Activated CD4-positive, alpha-beta T cell treated with anti-CD3 and anti-CD28 coated beads for 4 hours (primary cell): ENCODE data around the gene SMOC1.

Experiments
- DNase-seq, 2 donors: peaks; one replicate each; pipeline ENCODE4 v3.0.0-alpha.2; 2020

Gene SMOC1

DNA sequence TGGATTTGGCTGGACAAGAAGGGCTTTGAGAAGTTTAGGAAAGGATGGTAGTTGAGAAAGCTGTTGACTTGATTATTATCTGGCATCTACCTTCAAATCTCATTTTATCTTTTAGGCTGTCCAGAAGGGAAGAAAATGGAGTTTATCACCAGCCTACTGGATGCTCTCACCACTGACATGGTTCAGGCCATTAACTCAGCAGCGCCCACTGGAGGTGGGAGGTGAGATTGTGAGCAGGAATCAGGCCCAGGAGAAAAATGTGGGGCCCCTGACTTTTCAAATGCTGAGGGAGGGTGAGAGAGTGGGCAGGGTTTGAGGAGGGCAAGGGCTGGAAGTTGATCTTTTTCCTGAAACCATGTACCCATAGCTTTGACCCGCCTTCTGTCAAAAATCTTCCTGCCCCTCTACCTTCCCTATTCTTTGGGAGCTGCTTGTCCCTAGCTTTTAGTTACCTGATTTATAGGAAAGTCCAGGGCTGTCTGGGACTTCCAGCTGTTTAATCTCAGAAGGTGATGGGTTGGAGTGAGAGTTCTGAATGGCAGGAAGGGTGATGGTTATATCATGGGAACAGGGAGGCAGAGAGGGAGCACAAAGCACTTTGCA lies 134.2 kb downstream of the SMOC1 start:
- DNase-seq = no peak

DNA sequence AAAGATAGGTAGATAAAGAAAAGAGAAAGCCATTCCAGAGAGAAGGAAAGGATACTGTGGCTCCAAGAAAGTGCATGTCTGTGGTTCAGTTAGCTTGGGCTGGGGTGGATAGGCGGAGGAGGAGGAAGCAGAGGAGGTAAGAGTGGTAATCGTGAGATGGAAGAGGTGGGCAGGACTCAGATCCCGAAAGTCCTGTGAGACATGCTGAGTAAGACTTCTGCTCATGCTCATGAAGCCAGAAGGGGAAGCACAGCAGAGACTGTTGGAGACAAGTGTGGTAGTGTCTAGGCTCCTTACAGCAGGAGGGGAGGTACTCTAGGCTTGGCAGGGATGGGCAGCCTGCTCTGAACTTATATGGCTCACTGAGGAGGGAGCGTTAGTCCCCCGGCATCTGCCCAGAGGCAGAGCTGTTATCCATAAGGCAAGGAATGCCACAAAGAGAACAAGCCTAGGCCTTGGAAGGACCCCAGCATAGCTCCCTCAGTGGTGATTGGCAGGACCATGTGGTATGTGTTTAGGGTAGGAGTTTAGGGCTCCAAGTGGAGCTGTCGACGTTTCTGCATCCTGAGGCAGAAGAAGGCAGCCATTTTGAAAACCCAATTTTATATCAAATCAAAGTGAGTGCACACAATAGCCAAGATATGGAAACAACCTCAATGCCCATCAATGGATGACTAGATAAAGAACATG lies 135.3 kb downstream of the SMOC1 start:
- DNase-seq = no peak

DNA sequence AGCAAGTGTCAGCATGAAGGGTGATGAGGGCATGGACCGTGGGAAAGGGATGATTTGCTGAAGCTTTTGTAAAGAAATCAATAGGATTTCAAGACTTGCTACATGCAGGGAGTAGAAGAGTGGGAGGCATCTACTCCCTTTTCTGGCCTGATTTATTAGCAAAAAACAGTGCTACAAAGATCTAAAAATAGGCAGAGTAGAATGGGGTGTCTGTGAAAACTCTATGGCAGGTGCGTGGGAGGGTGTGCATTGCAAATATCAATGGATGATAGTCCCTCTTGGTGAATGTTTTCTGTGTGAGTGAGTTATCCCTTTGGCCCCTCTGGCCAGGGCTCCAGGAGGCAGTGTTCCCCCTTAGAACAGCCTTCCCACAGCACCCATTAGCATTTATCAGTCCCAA lies 139.0 kb downstream of the SMOC1 start:
- DNase-seq = no peak

DNA sequence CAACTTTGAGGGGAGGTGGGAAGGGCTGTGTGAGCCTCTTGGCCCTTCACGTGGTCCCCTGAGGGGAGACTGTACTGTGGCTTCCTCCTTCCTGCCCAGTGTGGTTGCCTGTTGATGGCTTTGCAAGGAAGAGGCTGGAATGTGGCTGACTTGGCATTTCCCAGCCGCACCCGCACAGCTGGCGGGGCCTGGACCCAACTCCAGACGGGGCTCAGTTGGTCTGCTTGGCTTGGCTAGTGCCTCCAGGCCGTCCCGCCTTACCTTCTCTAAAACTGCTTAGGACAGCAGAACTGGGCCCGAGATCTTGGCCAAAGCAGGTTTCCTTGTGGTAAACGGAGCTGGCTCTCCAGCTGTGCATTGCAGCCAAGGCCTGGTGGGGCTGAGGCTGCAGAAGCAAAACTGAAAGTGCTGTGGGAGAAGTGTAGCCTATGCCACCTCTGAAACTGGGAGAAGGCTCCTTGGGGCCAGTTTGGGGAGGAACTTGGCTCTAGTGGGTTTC lies 139.5 kb downstream of the SMOC1 start:
- DNase-seq = no peak

DNA sequence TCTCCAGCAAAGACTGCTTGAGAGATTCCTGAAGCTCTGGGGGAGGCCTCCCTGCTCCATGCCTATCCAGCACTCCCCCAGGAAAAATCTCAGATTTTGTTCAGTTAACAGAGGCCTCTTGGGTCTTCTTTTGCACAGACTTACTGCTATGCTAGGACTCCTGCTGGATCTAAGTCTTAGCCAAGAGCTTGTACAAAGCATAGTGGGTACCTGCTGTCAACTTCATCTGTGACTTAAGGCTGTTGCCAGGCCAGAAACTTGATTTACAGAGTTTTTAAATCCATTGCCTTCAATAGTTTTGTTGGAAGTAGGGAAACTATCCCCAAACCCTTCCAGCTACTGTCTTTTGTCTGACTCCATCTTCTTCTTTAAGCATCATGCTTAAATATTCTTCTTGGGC lies 140.5 kb downstream of the SMOC1 start:
- DNase-seq = no peak

DNA sequence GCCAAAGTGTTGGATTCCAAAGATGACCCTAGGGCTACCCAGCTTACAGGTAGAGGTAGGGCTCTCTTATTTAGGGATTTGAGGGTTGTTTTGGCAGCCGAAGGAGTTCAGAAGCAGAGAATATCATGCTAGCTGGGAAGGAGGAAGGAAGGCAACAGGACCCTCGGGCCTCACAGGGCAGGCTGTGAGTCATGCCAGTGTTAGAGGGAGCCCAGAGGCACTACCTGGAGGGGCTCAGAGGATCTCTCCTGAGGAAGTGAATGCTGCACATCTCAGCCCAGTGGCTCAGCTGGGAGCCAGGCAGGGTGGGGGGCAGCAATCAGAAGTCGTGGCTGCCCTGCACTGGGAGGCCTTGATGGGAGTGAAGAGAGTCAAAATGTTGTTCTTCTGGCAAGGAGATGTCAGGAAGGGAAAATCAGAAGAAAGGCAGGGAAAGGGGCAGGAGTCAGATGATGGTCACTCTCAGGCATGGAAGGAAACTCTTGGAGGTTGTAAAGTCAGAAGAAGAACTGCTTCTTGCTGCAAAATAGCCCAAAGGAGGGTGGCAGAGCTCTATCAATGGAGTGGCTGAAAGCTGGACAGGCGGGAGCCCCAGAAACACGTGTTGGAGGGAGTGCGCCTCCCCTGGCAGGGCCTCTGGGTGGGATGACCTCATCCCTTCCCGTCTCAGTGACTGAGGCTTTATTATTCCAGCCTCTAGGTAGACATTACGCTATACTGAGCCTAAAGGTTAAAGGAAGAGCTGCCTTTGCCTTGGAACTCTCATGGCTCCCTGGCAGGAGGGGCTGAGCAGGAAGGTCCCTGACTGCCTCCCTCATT lies 141.3 kb downstream of the SMOC1 start:
- DNase-seq = no peak

DNA sequence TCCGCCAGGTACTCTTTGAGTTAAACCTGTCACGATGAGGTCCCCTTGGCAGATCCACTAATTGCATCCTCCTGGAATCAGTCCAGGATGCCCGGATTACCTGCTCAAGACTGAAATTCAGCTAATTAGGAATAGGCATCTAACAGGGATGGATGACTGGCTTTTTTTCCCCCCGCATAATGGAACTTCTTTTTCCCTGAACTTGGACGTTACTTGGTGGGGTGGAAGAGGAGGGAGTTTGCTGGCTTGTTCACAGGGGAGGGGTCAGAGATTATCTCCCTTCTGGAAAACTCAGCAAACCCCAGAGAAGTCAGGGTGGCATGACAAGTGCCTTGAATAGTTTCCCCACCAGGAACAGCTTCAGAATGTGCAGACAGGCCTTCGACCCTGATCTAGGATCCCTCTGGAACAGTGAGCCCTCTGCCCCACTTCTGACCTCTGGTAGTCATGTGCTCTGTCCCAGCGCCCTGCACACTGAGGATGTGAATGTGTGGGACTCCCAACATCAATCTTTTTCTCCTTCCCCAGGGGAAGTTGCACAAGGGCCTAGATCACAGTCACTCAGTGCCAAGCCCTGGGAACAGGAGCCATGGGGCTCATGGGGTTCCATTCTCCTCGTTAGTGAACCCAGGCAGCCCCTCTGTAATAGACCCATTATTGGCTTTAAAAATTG lies 142.5 kb downstream of the SMOC1 start:
- DNase-seq = no peak

DNA sequence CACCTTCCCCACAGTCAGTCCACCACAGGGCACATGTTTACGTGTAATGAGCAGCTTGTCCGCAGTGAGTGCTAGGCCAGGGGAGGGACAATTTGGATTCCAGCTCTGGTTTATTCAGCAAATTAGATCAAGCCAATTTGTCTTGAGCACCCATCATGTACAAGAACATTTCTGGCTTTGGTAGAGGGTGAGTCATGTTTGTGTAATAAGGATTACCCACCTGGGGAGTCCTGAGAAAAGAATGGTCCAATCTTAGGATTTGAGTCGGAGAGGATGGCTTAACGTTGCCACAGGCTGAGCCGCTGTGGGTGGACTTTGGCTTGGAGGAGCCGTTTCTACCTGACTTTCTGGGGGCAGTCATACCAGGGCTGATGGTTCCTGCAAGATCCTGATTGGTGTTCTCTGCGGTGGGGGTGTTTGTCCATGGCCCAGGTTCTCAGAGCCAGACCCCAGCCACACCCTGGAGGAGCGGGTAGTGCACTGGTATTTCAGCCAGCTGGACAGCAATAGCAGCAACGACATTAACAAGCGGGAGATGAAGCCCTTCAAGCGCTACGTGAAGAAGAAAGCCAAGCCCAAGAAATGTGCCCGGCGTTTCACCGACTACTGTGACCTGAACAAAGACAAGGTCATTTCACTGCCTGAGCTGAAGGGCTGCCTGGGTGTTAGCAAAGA lies 143.7 kb downstream of the SMOC1 start:
- DNase-seq = no peak

DNA sequence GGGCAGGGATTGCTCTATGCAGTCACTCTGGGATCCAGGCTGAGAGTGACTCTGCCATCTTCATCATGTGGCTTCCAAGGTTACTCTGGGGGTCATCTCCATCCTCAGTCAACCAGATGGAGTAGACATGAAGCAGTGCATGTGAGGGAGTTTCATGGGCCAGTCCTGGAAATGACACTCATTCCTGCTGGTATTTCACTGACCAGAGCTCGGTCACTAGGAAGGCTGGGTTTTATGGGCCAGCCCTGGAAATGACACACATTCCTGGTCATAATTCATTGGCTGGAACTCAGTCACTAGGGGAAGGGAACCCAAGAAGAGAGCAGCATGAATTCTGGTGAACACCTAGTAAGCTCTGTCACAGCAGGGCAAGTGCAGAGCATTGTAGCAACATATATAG lies 144.7 kb downstream of the SMOC1 start:
- DNase-seq = no peak

DNA sequence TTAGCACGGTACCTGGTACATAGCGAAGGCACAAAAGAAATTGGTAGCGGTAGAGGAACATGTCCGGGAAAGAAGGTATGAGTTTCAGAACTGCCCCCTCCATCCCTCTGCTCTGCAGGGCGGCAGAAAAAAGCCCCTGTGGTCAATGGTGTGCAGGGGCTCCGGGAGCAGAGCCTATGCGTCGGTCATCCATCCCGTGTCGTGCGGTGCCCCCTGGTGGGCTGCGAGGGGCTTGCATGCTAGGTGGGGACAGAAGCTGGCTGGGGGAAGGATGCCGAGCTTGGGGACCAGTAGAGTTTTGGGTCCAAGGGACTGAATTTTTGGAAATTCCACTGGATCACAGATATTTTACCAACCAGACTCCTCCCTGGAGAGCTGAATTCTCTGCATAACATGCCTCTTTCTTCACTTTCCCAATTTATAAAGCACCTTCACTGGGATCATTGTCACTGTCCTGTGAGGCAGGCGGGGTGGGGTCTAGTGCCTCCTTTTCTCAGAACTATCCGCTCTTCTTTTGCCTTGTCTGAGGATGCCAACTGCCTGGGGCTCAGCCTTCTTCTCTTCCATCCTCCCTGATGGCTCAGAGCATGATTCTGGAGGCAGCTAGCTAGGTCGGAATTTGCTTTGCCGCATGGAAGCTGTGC lies 148.7 kb downstream of the SMOC1 start:
- DNase-seq = peak; percentile 16 to 47

DNA sequence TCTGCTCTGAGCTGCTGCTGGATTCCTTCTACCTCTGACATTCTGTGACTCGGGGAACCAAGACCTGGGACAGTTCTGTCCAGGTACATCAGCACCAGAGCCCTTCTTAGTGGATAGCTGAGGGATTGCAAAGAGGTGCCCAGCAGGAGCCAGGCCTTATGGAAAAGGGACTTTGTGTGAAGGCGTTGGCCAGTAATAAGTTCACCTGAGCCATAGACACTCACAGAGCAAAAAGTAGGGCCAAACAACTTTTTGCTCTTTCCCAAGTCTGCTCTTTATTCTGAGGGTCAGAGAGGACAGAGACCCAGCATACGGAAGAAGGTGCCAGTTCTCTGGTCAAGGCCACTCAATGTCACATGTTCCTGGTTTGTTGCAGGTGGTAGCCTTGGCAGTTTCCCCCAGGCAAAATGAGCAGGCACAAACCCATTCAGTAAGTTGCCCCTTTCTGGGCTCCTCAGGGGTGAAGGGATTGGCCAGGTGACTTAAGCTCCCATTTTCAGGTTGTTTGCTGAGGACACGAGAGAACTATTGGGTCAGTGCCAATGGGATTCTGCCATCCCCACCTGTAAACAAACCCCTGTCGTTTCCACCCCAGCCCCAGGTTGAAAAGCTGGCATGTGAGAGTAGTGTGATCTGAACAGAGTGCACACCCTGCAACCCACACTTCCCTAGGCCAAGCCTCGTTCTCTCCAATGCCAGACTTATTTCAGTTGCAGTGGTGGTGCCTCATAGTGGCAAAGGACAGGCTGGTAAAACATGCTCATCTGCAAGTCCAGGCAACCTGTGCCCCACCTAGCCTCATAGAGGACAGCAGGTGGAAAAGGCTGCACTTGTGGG lies 150.3 kb downstream of the SMOC1 start:
- DNase-seq = no peak

DNA sequence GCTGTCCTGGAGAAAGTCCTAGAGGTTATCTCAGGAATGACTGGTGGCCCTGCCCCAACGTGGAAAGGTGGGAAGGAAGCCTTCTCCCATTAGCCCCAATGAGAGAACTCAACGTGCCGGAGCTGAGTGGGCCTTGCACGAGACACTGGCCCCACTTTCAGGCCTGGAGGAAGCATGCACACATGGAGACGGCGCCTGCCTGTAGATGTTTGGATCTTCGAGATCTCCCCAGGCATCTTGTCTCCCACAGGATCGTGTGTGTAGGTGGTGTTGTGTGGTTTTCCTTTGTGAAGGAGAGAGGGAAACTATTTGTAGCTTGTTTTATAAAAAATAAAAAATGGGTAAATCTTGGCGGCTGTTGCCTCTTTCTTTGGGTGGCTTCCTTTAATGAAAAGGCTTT lies 152.8 kb downstream of the SMOC1 start:
- no peak for DNase-seq

DNA sequence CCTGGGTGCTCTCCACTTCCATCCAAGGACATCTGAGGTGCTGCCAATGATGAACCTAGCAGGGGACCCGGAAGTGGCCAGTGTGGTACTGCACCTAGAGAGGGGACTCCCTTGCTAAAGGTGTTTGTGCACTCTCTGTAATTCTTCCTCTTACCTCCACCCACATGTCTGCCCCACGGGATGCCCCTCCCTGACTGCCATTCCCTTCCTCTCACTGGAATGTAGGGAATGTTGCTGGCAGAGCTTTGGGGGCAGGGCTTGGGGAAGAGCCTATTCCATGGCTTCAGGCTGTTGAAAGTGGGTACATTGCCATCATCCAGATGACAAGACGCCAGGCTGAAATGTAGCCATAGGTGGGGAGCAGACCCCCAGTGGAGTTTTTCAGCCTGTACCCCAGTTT lies 153.2 kb downstream of the SMOC1 start:
- DNase-seq = no peak

DNA sequence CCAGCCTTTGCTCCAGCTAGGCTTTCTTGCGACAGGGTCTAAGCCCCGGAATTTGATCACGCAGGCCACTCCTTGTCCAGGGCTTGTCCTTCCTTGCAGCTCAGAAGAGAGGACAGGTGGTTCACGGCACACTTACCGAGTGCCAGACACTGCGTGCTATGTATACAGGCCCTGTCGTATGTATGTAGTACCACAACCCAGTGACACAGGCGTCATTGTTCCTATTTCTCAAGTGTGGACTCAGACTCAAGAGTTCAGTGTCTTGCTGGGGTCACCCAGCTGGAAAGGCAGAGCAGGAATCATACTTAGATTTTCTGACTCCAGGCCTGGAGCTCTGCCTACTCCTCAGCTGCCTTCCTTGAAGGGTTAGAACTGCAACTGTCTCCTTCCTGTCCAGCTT lies 153.9 kb downstream of the SMOC1 start:
- no peak for DNase-seq

DNA sequence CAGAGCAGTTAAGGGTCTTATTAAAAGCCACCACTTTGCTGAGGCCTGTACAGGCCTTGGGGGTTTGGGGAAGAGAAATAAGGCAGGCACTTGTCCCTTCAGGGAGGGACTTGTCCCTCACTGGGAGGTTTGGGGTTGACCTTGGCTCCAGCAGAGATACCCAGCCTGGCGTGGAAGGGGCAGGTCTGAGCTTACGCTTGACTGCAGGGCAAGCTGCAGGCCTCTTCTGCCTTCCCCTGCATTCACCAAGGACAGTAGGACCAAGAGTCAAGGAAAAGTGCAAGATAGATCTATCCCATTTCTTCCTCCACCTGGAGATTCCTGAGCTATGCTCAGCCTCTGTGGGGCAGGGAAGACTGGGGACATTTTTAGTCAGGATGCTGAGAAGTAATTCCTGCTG lies 154.3 kb downstream of the SMOC1 start:
- no peak for DNase-seq

DNA sequence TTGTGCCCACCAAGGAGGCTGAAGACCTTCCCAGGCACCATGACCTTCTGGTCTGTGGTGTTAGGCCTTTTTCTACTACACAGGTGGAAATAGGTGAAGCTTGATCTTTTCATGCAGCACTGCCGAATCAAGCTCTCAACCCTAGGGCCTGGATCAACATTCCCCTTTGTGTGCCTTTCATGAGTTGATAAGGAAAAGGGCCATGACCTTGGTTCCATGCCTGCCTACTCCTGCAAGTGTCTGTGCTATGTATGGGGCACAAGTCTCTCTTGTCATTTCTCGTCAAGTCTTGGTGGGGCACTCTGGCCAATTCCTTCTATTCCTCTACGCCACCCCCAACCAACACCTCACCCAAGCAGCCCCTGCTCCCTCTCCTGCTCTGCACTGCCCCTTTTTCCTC lies 155.0 kb downstream of the SMOC1 start:
- no peak for DNase-seq

DNA sequence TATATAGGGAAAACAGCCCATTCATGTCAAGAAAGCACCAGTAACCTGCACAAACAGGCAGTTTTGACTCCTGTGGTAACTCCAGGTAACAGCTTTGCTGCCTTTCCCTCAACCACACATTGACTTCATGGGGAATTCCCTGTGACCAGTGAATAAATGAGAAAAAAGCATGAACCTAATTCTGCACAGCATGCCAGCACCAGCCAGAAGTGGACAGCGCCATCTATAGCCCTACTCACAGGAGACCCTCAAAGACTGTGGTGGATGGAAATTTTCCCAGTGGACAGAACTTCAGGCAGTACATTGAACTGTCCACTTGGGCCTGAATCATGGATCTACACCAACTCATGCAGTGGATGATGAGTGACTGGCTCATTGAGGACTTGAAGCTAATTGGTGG lies 157.4 kb downstream of the SMOC1 start:
- no peak for DNase-seq

DNA sequence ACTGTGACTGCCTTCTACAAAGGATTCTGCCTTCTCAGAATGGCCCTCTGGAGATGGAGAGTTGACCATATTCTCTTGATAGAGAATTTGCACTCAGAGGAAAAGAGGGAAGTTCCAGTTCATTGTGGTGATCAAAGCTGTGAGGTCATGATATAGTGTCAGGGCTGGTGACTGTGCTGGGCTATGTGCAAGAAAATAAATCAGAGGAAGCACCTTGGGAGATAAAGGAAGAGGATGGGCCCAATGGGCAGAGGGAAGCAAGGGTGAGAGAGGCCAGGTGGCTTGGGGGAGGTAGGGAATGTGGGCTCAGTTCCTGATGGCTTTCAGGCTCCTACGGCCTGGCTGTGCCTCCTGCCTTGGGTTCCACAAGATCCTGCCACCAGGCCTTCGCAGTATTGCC lies 163.8 kb downstream of the SMOC1 start:
- no peak for DNase-seq

DNA sequence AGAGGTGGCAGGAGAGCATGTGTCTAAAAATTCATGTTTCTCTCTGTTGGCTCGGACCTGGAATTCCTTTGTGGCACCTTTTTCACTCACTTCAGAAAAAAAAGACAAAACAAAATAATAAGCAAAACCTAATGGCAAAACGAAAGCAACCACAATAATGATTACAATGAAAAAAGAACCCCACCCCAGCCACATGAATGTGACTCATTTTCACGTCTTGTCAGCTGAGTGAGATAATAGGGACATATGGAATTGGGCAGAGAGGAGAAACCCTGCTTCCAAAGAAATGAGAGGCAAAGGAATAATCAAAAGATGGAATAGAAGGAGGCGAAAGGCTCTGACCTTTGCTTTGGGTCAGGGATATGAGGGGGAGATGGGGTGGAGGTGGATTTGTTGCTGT lies 166.1 kb downstream of the SMOC1 start:
- no peak for DNase-seq

DNA sequence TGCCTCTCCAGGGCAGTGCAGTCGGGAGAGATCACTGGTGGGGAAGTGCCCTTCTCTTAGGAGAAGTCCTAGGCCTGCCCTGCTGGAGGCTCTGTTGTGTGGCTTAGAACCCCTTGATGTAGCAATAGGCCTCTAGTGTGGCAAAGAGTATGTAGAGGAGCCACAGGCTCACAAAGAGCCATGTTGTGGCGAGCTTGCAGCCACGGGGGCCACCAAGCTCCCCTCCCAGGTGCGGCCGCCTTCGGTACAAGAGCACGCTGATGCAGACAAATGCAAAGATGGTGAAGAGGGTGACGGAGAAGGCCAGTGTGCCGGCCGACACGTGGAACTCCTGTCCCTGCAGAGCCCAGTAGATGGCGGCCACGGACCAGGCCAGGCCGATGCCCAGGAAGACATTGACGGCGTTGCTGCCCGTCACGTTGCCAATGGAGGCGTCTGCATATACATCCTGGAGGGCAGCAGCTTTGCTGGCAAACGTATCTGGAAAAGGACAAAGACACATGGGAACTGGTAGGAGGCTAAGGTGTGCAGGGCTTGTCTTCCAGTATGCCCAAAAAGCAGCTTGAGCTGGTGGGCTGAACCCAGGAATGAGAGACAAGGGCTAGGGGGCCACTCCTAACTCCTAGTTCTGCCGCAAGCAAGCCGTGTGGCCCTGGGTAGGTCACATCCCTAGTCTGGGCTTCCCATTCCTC lies 166.8 kb downstream of the SMOC1 start:
- DNase-seq = no peak
